ES-I3 (cell line): ENCODE results near the gene MSH6.
"Not testable (repeated sequence)": the region's sequence is repeated elsewhere in the genome, so short reads cannot be mapped to it uniquely, and the experiment has no call there.

ENCODE experiments used
- H3K36me3 ChIP-seq: 2 replicates; pipeline ENCODE4 v1.6.1; 2013; ENCODE audit warnings: mild to moderate bottlenecking, low read length, control low read depth, moderate library complexity; ENCODE audit not compliant: insufficient read depth
- H3K4me1 ChIP-seq: 2 replicates; pipeline ENCODE4 v1.6.1; 2013; ENCODE audit warnings: mild to moderate bottlenecking, control low read depth, low read length; ENCODE audit not compliant: insufficient read depth
- H3K9ac ChIP-seq: 2 replicates; pipeline ENCODE4 v1.6.1; 2013; ENCODE audit warnings: low read depth, mild to moderate bottlenecking, low read length, moderate library complexity
- H3K9me3 ChIP-seq: 2 replicates; pipeline ENCODE4 v1.6.1; 2013; ENCODE audit warnings: mild to moderate bottlenecking, low read length, moderate library complexity; ENCODE audit not compliant: control insufficient read depth, insufficient read depth

Gene MSH6

GRCh38 chr2:47844162-47844561 is 61.2 kb downstream of the MSH6 start:
- Histone ChIP-seq H3K36me3 (peaks cover 4% of the 10 kb centered on the region; the same call in 1 of the 2 replicates), H3K9ac (no peak overlapping the region), H3K4me1 (no peaks in the 10 kb centered on the region), H3K9me3 (no peaks in the 10 kb centered on the region)

- Histone ChIP-seq H3K4me1 (no peaks in the 10 kb centered on the region), H3K36me3 (no peaks in the 10 kb centered on the region), H3K9ac (no peak overlapping the region), H3K9me3 (no peaks in the 10 kb centered on the region)
These were observed 66.4 kb downstream of the MSH6 start for GRCh38 chr2:47849368-47849767.

- H3K9ac ChIP-seq = no peak overlapping the region
- H3K9me3 ChIP-seq = no peaks in the 10 kb centered on the region
- no peaks in the 10 kb centered on the region for H3K4me1 ChIP-seq
- H3K36me3 ChIP-seq = no peaks in the 10 kb centered on the region
These were observed 67.3 kb downstream of the MSH6 start for GRCh38 chr2:47850198-47850597.

GRCh38 chr2:47853067-47853777 is 70.3 kb downstream of the MSH6 start:
- H3K4me1 ChIP-seq, H3K9ac ChIP-seq, H3K9me3 ChIP-seq, H3K36me3 ChIP-seq: not testable (repeated sequence)
